Fibroblast of skin of scalp (primary cell): ENCODE data around the gene C11orf65.

Source experiments
- DNase-seq: peaks from one replicate; pipeline ENCODE4 v3.0.0-alpha.2; 2013

C11orf65 gene

GRCh38 chr11:108368134-108368533, 99.2 kb downstream of the C11orf65 start:
- peak; percentile 7 for DNase-seq

DNA sequence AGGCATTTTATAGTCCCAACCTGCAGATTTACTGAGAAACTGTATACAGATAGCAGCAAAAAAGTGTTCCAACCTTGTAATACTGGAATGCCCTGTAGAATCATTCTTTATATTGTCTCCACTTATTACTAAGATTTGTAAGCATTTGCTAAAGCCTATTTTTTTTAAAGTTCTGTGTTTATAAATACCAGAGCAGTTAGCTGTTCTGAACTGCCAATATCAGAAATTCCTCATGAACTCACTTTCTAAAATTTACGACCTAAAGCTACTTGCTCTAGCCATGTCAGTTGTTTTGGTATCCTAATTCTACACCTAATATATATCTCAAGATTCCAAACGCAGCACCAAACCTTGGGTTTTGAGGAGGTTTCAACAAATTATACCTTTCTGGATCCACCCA, 103.2 kb downstream of the C11orf65 start:
- peak; percentile 37 for DNase-seq

DNA sequence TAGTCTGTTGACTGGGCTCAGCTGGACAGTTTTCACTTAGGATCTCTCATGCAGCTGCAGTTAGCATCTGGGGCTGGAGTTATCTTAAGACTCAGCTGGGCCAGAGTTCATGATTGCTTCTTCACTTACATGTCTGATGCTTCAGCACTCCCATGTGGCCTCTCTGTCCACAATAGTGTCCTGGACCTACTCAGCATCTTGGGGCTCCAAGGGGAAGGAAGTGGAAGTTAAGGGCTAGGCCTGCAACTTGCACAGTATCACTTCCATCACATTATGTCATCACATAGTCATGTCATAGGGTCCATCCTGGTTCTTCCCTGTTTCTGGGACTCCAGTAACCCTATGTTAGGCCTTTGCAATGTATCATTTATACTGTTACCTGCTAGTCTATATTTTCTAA, 115.9 kb downstream of the C11orf65 start:
- DNase-seq, result no peak

DNA sequence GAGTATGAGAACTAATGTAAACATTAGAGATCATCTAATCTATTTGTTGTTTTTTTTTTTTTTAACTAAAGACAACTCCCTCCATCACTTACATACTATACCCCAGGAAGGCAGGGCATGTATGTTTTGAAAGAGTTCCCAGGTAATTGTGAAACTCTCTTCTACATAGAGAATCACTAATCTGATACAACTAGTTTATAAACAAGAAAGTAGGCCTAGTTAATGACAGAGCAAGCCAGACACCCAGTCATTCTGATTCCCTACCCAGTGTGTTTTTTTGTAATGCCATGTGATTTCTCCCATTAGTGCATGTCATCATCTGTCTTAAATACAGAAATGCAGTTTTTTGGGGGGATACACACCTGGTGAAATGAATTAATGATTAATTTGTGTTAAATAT, 120.9 kb downstream of the C11orf65 start:
- no peak for DNase-seq

GRCh38 chr11:108345767-108346166, 121.6 kb downstream of the C11orf65 start:
- no peak for DNase-seq

DNA sequence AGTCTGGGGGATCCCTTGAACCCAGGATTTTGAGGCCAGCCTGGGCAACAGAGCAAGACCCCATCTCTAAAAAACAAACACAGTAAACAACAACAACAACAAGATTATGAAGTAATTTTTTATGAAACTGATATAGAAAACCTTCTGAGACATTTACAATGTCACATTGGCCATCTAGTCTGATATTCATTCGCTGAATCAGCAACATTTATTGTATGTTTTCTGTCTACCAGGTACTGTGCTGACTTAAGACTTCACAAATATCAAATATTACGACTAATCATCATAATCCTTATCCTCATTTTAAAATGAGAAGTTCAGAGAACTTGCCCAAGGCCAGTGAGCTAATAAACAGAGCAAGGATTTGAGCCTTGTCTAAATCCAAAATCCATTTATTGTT, 123.6 kb downstream of the C11orf65 start:
- DNase-seq, result no peak

DNA sequence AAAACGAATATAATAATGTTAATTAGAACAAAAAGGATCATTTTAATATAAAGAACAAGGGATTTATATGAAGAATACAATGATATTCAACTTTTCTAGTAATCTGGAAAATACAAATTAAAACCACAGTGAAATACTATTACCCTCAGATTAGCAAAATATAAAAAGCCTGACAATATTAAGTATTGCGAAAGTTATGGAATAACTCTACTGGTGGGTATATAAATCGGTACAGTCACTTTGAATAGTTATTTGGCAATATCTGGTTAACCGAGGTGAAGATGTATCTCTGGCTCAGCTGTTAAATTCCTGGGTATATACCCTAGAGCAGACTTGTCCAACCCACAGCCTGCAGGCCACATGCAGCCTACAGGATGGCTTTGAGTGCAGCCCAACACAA, 125.7 kb downstream of the C11orf65 start:
- DNase-seq, result no peak

DNA sequence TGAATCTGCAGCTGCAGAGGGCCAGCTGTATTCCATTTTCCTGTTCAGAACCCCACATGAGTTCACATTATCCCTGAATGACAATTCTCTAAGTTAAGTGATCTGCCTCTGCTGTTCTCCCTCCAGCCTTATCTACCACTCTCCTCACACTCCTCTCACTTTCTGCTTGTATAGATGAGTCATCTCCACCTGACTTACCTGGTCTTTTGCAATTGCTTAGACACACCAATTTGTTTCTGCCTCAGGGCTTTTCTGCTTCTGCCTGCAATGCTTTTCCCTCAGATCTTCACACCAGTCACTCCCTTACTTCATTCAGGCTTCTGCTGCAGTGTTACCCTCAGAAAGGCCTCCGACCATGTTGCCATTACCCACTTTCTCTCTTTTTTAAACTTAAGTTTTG, 126.4 kb downstream of the C11orf65 start:
- no peak for DNase-seq

DNA sequence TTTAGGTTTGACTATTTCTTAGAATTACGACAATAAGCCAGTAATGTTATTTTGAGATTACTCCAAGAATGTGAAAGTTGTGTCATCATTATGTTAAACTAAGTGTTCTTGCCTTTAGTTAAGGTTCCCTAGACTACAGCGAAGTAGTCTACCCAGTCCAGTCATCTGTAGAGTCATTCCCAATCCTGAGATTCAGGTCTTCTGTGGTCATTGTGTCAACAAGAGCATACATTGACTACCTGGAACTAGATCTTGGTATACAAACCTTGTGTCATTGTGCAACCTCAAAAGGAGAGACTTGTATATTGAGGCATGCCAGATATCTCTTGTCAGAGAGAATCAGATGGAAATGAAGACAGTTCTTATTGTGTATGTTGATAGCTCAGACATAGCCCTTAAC, 128.6 kb downstream of the C11orf65 start:
- no peak for DNase-seq

GRCh38 chr11:108333403-108333899, 133.9 kb downstream of the C11orf65 start:
- no peak for DNase-seq
